Osteocyte (in vitro differentiated cells): ENCODE data around the gene NRAS. TPM values are rescaled to one million over a fixed set of nuclear protein-coding genes. Genes with fewer than 3 reads are reported as not detected.
"Not testable (repeated sequence)": the region's sequence is repeated elsewhere in the genome, so short reads cannot be mapped to it uniquely, and the experiment has no call there.

Experiments
- DNase-seq: peaks from one replicate; pipeline ENCODE4 v3.0.0; 2021; ENCODE audit warnings: mixed read lengths; ENCODE audit not compliant: unreplicated experiment; ENCODE audit errors: extremely low spot score
- H3K27ac Mint-ChIP-seq: one replicate; pipeline ENCODE4 v1.8.0; 2021; ENCODE audit warnings: mild to moderate bottlenecking, mixed read lengths; ENCODE audit not compliant: unreplicated experiment
- H3K27me3 Mint-ChIP-seq: one replicate; pipeline ENCODE4 v1.8.0; 2021; ENCODE audit warnings: mixed read lengths; ENCODE audit not compliant: unreplicated experiment
- H3K36me3 Mint-ChIP-seq: one replicate; pipeline ENCODE4 v1.8.0; 2021; ENCODE audit warnings: mixed read lengths; ENCODE audit not compliant: unreplicated experiment
- H3K4me1 Mint-ChIP-seq: one replicate; pipeline ENCODE4 v1.8.0; 2021; ENCODE audit warnings: mixed read lengths; ENCODE audit not compliant: unreplicated experiment
- H3K4me3 Mint-ChIP-seq: one replicate; pipeline ENCODE4 v1.8.0; 2021; ENCODE audit warnings: mild to moderate bottlenecking, moderate library complexity, mixed read lengths; ENCODE audit not compliant: unreplicated experiment
- H3K9me3 Mint-ChIP-seq: one replicate; pipeline ENCODE4 v1.8.0; 2021; ENCODE audit warnings: mixed read lengths; ENCODE audit not compliant: unreplicated experiment
- total RNA-seq: library from RNA; stranded (reverse); gene quantifications from 2 replicates; pipeline ENCODE4 v1.2.1, GENCODE V29; 2021
- TF ChIP-seq, protein P1 (sequence below): fragments of 200-600 bp; sonication (generic); IDR thresholded peaks from 2 replicates; pipeline ENCODE4 v1.5.0; 2021; ENCODE audit warnings: antibody characterized with exemption, mild to moderate bottlenecking, moderate library complexity

The NRAS gene
- total RNA-seq, 1 donor from 2014 or later = 35.9 TPM

- H3K27me3 Mint-ChIP-seq = no peaks in the 10 kb centered on the region
- DNase-seq = no peak
- TF ChIP-seq, protein P1, sequence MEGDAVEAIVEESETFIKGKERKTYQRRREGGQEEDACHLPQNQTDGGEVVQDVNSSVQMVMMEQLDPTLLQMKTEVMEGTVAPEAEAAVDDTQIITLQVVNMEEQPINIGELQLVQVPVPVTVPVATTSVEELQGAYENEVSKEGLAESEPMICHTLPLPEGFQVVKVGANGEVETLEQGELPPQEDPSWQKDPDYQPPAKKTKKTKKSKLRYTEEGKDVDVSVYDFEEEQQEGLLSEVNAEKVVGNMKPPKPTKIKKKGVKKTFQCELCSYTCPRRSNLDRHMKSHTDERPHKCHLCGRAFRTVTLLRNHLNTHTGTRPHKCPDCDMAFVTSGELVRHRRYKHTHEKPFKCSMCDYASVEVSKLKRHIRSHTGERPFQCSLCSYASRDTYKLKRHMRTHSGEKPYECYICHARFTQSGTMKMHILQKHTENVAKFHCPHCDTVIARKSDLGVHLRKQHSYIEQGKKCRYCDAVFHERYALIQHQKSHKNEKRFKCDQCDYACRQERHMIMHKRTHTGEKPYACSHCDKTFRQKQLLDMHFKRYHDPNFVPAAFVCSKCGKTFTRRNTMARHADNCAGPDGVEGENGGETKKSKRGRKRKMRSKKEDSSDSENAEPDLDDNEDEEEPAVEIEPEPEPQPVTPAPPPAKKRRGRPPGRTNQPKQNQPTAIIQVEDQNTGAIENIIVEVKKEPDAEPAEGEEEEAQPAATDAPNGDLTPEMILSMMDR = no peak
- peaks cover 45% of the 10 kb centered on the region for H3K4me1 Mint-ChIP-seq
- H3K9me3 Mint-ChIP-seq = peaks cover 8% of the 10 kb centered on the region
- H3K27ac Mint-ChIP-seq = peak overlapping the region; percentile 100
- H3K36me3 Mint-ChIP-seq = peaks cover 2% of the 10 kb centered on the region
- H3K4me3 Mint-ChIP-seq = peak overlapping the region; percentile 99
These were observed 40.4 kb upstream of the NRAS start for GRCh38 chr1:114756949-114757454.

- H3K4me1 Mint-ChIP-seq = peaks cover 53% of the 10 kb centered on the region
- no peak for DNase-seq
- peaks cover 2% of the 10 kb centered on the region for H3K36me3 Mint-ChIP-seq
- no peaks in the 10 kb centered on the region for H3K27me3 Mint-ChIP-seq
- TF ChIP-seq, protein P1 = no peak
- peak overlapping the region; percentile 99 for H3K4me3 Mint-ChIP-seq
- peak overlapping the region; percentile 100 for H3K27ac Mint-ChIP-seq
- H3K9me3 Mint-ChIP-seq = peaks cover 8% of the 10 kb centered on the region
These were observed 39.7 kb upstream of the NRAS start for GRCh38 chr1:114756009-114756892.

DNA sequence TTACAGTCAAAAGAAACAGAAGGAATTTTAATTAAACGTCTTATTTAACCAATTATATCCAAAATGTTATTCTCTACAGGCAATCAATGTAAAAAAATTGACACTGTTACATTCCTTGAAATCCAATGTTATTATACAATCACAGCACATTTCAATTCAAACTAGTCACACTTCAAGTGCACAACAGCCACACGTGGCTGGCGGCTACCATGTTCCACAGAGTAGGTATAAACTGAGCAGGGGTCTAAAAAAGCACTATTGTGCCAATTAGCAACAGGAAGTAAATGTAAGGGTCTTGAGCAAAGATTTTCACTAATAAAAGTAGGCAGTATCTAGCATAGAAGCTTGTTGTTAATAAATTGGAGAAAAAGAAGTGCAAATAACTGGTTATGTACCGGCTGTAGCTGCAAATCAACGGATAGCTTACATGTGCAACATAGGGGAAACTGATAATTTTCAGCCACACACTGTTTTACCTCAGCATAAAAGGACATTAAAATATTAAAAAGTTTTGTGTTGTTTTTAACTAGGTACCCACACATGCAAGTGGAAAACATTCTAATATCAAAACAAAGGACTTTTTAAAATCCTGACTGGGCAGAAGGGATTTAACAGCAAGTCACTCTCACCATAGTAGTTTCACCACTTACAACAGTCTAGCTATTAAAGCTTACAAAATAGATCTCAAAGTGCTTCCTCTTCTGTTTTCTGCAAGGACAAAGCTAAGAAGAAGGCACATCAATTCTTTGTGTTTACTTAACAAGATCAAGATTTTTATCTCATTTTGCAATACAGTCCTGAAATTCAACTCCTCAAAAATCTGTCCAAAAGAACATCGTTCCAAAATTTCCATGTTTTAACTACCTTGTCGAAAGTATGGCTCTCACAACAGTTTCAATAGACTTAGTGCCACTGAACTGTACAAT lies 38.7 kb upstream of the NRAS start:
- no peak for DNase-seq
- peak overlapping the region; percentile 100 for H3K27ac Mint-ChIP-seq

DNA sequence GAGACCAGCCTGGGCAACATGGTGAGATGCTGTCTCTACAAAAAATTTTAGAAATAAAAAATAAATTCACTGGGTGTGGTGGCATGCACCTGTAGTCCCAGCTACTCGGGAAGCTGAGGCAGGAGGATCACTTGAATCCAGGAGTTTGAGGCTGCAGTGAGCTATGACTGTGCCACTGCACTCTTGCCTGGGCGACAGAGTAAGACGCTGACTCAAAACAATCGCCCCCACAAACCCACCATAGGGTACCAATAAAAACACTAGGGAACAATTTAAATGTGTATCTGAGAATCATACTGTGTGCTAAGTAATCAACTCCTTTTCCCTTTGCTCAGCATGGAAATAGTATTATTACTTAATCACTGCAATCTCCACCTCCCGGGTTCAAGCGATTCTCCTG lies 37.1 kb upstream of the NRAS start:
- not testable (repeated sequence) for H3K27ac Mint-ChIP-seq, DNase-seq, H3K9me3 Mint-ChIP-seq, H3K4me3 Mint-ChIP-seq, H3K27me3 Mint-ChIP-seq
- peaks cover 12% of the 10 kb centered on the region for H3K36me3 Mint-ChIP-seq
- peaks cover 60% of the 10 kb centered on the region for H3K4me1 Mint-ChIP-seq

More for the DNA sequence above, 38.7 kb upstream of the NRAS start:
- TF ChIP-seq, protein P1 = no peak
- Mint-ChIP-seq H3K4me1 (peaks cover 60% of the 10 kb centered on the region), H3K27me3 (no peaks in the 10 kb centered on the region), H3K36me3 (peaks cover 2% of the 10 kb centered on the region), H3K4me3 (peak overlapping the region; percentile 99), H3K9me3 (peaks cover 8% of the 10 kb centered on the region)

GRCh38 chr1:114753143-114753542 lies 36.6 kb upstream of the NRAS start:
- peaks cover 2% of the 10 kb centered on the region for H3K9me3 Mint-ChIP-seq
- no peak overlapping the region for H3K27ac Mint-ChIP-seq
- no peak for DNase-seq
- peaks cover 16% of the 10 kb centered on the region for H3K36me3 Mint-ChIP-seq
- no peak overlapping the region for H3K4me3 Mint-ChIP-seq
- no peaks in the 10 kb centered on the region for H3K27me3 Mint-ChIP-seq
- H3K4me1 Mint-ChIP-seq = peaks cover 56% of the 10 kb centered on the region
- TF ChIP-seq, protein P1 = no peak
